HepG2 (cell line): ENCODE data around the gene HYAL1. TPM values are rescaled to one million over a fixed set of nuclear protein-coding genes. Genes with fewer than 3 reads are reported as not detected.

Experiments
- EHMT2 ChIP-seq: fragments of 200-600 bp; sonication (generic); IDR thresholded peaks from 2 replicates; pipeline ENCODE4 v1.7.0; 2017; ENCODE audit warnings: antibody characterized with exemption, low read depth, low read length, borderline replicate concordance
- HDAC6 ChIP-seq: fragments of 200-600 bp; sonication (generic); IDR thresholded peaks from 2 replicates; pipeline ENCODE4 v1.7.0; 2017; ENCODE audit warnings: mild to moderate bottlenecking, antibody characterized with exemption, low read length, low read depth
- LCORL ChIP-seq, 2 experiments: fragments of 450-650 bp in 1 of 2; sonication (generic) in 1 of 2; formaldehyde crosslinking in 1 of 2; IDR thresholded peaks; 2 replicates each; pipeline versions ENCODE4 v1.5.0 to v1.6.1; 2017 to 2020; ENCODE audit warnings: antibody characterized with exemption in 1 of 2, missing genetic modification reagents in 1 of 2
- MLLT10 ChIP-seq: sonication (generic); formaldehyde crosslinking; IDR thresholded peaks from 2 replicates; pipeline ENCODE4 v1.4.0; 2020; ENCODE audit warnings: missing genetic modification reagents
- POGZ ChIP-seq: sonication (generic); formaldehyde crosslinking; IDR thresholded peaks from 2 replicates; pipeline ENCODE4 v1.4.0; 2020; ENCODE audit warnings: mild to moderate bottlenecking, missing genetic modification reagents
- POLR2A ChIP-seq, 2 experiments: IDR thresholded peaks; 2 replicates each; pipeline ENCODE4 v1.6.1; 2011; ENCODE audit warnings: low read depth in 2 of 2, low read length in 2 of 2, mild to moderate bottlenecking in 1 of 2, moderate library complexity in 1 of 2; ENCODE audit not compliant: insufficient read depth in 1 of 2
- POLR2AphosphoS5 ChIP-seq: IDR thresholded peaks from 2 replicates; pipeline ENCODE4 v1.6.1; 2012; ENCODE audit warnings: low read depth, low read length
- RXRA ChIP-seq: sonication (generic); formaldehyde crosslinking; IDR thresholded peaks from 2 replicates; pipeline ENCODE4 v1.5.1; 2020; ENCODE audit warnings: missing genetic modification reagents
- SMARCC2 ChIP-seq: fragments of 450-650 bp; IDR thresholded peaks from 2 replicates; pipeline ENCODE4 v1.6.1; 2017; ENCODE audit warnings: antibody characterized with exemption, mild to moderate bottlenecking
- SOX6 ChIP-seq, 2 experiments: fragments of 450-650 bp in 1 of 2; sonication (generic) in 1 of 2; formaldehyde crosslinking in 1 of 2; IDR thresholded peaks; 2 replicates each; pipeline versions ENCODE4 v1.4.0 to v1.6.1; 2017 to 2020; ENCODE audit warnings: antibody characterized with exemption in 1 of 2, mild to moderate bottlenecking in 1 of 2, missing genetic modification reagents in 1 of 2
- SPEN ChIP-seq: sonication (generic); formaldehyde crosslinking; IDR thresholded peaks from 2 replicates; pipeline ENCODE4 v1.5.1; 2020; ENCODE audit warnings: low read depth, mild to moderate bottlenecking, missing genetic modification reagents
- ZNF24 ChIP-seq: fragments of 450-650 bp; IDR thresholded peaks from 2 replicates; pipeline ENCODE4 v1.6.1; 2017; ENCODE audit warnings: antibody characterized with exemption, mild to moderate bottlenecking
- ZNF441 ChIP-seq: sonication (generic); formaldehyde crosslinking; IDR thresholded peaks from 2 replicates; pipeline ENCODE4 v1.7.0; 2021; ENCODE audit warnings: missing genetic modification reagents, borderline replicate concordance
- ZNF83 ChIP-seq: sonication (generic); formaldehyde crosslinking; IDR thresholded peaks from 2 replicates; pipeline ENCODE4 v1.4.0; 2020; ENCODE audit warnings: missing genetic modification reagents, mild to moderate bottlenecking, borderline replicate concordance
- ZNF879 ChIP-seq: sonication (generic); formaldehyde crosslinking; IDR thresholded peaks from 2 replicates; pipeline ENCODE4 v1.8.1; 2023; ENCODE audit warnings: missing genetic modification reagents
- ZSCAN25 ChIP-seq: sonication (generic); formaldehyde crosslinking; IDR thresholded peaks from 2 replicates; pipeline ENCODE4 v1.8.0; 2022; ENCODE audit warnings: mild to moderate bottlenecking, missing genetic modification reagents
- polyA plus RNA-seq, 8 experiments: library from polyadenylated mRNA; depleted of rRNA in 3 of 8; stranded (reverse) in 7 of 8; unstranded in 1 of 8; fragments of >200 nt; fragmentation: Illumina TruSeq in 4 of 8; extraction: Trizol in 4 of 8; gene quantifications; 2 replicates each; pipeline versions ENCODE4 v1.2.1 to v1.2.3, GENCODE V29; 2011 to 2016; ENCODE audit warnings: low read depth in 4 of 8, missing spikeins in 1 of 8, mixed read lengths in 1 of 8; ENCODE audit not compliant: insufficient read depth in 1 of 8
- total RNA-seq, 5 experiments: library from RNA; depleted of rRNA; stranded (reverse); fragments of >200 nt; fragmentation: Illumina TruSeq; extraction: Trizol; gene quantifications; 2 replicates each; pipeline ENCODE4 v1.2.3, GENCODE V29; 2016; ENCODE audit warnings: low read depth in 1 of 5
- TF ChIP-seq, protein P1 (sequence below), 2 experiments: fragments of 450-650 bp in 1 of 2; sonication (generic) in 1 of 2; formaldehyde crosslinking in 1 of 2; IDR thresholded peaks; 2 replicates each; pipeline versions ENCODE4 v1.6.1 to v1.8.0; 2016 to 2022; ENCODE audit warnings: antibody characterized with exemption in 1 of 2, mild to moderate bottlenecking in 1 of 2, missing genetic modification reagents in 1 of 2
- TF ChIP-seq, protein P2 (sequence below): sonication (generic); formaldehyde crosslinking; IDR thresholded peaks from 2 replicates; pipeline ENCODE4 v1.8.0; 2022; ENCODE audit warnings: mild to moderate bottlenecking, missing genetic modification reagents, moderate library complexity
- TF ChIP-seq, protein P3 (sequence below): sonication (generic); formaldehyde crosslinking; IDR thresholded peaks from 2 replicates; pipeline ENCODE4 v1.8.0; 2022; ENCODE audit warnings: missing genetic modification reagents, mild to moderate bottlenecking, borderline replicate concordance

HYAL1 gene
- total and polyA plus RNA-seq, 2 of the 13 experiments (the other 11 are each of a cell fraction or from before 2014, with no cell fraction given) = 76.5 to 193 TPM

DNA sequence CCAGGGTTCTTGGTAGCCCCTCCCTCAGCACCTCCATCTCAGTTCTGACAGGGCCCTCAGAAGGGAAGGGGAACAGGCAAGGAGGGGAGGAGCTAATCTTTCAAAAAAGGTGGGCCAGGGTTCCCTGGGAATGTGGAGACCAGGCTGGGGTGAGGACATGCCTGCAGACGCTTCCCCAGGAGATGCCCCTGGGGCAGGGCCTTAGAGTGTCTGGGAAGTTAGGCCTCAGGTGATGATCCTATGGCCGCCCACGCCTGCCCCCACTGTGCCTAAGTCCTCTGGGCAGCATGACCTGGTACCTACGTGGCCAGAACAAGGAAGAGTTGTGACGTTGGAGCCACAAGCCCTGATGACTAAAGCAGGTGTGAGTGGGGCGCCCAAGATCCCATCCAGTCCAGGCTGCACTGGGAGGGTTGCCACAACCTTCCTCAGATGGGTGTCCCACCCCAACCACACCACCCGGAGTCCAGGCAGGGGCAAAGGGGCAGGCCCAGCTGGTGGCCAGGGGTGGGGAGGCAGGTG, 38.3 kb downstream of the HYAL1 start (continued):
- no peak for TF ChIP-seq LCORL (IDR thresholded peaks at IDR 0.05)
- peak; percentile 11; the same call in 1 of the 2 replicates for TF ChIP-seq LCORL (CRISPR knock-in tag; IDR thresholded peaks at IDR 0.05)
- peak; percentile 7; the same call in 1 of the 2 replicates for TF ChIP-seq POLR2AphosphoS5
- TF ChIP-seq ZNF24 = no peak
- peak in 1 of 2 experiments; percentile 24; a peak in 1 of 4 replicates for TF ChIP-seq POLR2A (IDR thresholded peaks at IDR 0.05; ENCODE audit: insufficient read depth in 1 of 2, low read depth in 2 of 2, low read length in 2 of 2)
- peak; percentile 33; the same call in 1 of the 2 replicates for TF ChIP-seq SPEN
- TF ChIP-seq, protein P1, sequence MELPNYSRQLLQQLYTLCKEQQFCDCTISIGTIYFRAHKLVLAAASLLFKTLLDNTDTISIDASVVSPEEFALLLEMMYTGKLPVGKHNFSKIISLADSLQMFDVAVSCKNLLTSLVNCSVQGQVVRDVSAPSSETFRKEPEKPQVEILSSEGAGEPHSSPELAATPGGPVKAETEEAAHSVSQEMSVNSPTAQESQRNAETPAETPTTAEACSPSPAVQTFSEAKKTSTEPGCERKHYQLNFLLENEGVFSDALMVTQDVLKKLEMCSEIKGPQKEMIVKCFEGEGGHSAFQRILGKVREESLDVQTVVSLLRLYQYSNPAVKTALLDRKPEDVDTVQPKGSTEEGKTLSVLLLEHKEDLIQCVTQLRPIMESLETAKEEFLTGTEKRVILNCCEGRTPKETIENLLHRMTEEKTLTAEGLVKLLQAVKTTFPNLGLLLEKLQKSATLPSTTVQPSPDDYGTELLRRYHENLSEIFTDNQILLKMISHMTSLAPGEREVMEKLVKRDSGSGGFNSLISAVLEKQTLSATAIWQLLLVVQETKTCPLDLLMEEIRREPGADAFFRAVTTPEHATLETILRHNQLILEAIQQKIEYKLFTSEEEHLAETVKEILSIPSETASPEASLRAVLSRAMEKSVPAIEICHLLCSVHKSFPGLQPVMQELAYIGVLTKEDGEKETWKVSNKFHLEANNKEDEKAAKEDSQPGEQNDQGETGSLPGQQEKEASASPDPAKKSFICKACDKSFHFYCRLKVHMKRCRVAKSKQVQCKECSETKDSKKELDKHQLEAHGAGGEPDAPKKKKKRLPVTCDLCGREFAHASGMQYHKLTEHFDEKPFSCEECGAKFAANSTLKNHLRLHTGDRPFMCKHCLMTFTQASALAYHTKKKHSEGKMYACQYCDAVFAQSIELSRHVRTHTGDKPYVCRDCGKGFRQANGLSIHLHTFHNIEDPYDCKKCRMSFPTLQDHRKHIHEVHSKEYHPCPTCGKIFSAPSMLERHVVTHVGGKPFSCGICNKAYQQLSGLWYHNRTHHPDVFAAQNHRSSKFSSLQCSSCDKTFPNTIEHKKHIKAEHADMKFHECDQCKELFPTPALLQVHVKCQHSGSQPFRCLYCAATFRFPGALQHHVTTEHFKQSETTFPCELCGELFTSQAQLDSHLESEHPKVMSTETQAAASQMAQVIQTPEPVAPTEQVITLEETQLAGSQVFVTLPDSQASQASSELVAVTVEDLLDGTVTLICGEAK (IDR thresholded peaks at IDR 0.05) = no peak
- TF ChIP-seq, protein P1 (CRISPR knock-in tag; IDR thresholded peaks at IDR 0.05) = 0 out of 2 replicates have a peak, but pooled peaks have one; percentile 14
- TF ChIP-seq, protein P2, sequence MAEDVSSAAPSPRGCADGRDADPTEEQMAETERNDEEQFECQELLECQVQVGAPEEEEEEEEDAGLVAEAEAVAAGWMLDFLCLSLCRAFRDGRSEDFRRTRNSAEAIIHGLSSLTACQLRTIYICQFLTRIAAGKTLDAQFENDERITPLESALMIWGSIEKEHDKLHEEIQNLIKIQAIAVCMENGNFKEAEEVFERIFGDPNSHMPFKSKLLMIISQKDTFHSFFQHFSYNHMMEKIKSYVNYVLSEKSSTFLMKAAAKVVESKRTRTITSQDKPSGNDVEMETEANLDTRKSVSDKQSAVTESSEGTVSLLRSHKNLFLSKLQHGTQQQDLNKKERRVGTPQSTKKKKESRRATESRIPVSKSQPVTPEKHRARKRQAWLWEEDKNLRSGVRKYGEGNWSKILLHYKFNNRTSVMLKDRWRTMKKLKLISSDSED (CRISPR knock-in tag) = no peak
- TF ChIP-seq SOX6 (IDR thresholded peaks at IDR 0.05) = no peak
- peak; percentile 47; the same call in 1 of the 2 replicates for TF ChIP-seq SOX6 (CRISPR knock-in tag; IDR thresholded peaks at IDR 0.05)
- TF ChIP-seq POGZ (CRISPR knock-in tag) = 0 out of 2 replicates have a peak, but pooled peaks have one; percentile 10
- no peak for TF ChIP-seq ZNF879
- TF ChIP-seq, protein P3, sequence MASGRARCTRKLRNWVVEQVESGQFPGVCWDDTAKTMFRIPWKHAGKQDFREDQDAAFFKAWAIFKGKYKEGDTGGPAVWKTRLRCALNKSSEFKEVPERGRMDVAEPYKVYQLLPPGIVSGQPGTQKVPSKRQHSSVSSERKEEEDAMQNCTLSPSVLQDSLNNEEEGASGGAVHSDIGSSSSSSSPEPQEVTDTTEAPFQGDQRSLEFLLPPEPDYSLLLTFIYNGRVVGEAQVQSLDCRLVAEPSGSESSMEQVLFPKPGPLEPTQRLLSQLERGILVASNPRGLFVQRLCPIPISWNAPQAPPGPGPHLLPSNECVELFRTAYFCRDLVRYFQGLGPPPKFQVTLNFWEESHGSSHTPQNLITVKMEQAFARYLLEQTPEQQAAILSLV (CRISPR knock-in tag) = 0 out of 2 replicates have a peak, but pooled peaks have one; percentile 65
- no peak for TF ChIP-seq EHMT2
- no peak for TF ChIP-seq ZNF83 (CRISPR knock-in tag)
- 0 out of 2 replicates have a peak, but pooled peaks have one; percentile 21 for TF ChIP-seq ZNF441 (CRISPR knock-in tag)
- TF ChIP-seq SMARCC2 = no peak
- 0 out of 2 replicates have a peak, but pooled peaks have one; percentile 7 for TF ChIP-seq RXRA (CRISPR knock-in tag)
- no peak for TF ChIP-seq HDAC6
- TF ChIP-seq MLLT10 (CRISPR knock-in tag) = no peak
- TF ChIP-seq ZSCAN25 (CRISPR knock-in tag) = peak; percentile 85
